GM19395 (cell line): ENCODE measurements around the gene EPHA5.

Source experiments
- ATAC-seq: cut with Tn5 transposase; IDR thresholded peaks from one replicate; pipeline ENCODE4 v1.9.1; 2021; ENCODE audit warnings: mild to moderate bottlenecking, moderate library complexity; ENCODE audit not compliant: unreplicated experiment

EPHA5 gene

DNA sequence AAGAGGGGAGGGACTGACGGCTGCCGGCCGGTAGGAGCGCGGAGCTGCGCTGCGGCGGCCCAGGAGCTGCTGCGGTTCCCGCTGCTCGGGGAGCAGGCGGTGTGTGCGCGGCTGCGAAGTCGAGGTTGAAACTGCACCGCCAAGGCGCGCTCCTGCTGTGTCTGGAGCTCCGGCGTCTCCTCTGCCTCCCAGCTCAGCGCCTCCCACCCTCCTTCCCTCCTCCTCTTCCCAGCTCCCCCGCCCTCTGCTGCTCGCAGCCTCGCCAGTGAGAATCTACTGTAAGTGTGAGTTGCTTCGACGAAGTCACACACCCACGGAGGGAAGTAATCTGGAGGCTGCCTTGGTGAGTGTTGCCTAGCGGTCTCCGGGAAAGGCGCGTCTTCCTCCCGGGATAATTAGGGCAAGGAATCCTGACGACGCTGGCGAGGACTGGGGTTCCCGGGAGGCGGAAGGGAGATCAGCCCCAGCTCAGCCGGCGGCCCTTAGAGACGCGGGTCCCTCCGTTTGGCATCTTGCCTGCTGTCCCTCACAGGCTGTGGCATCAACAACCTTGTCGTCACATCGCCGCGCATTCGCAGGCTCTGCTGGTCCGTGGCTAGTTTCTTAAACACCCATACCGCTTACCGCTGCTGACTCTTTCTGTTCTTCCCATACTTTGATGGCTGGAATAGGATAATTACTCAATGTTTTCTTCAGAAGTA is at the start of gene EPHA5:
EPHA5 (minus strand) TSS at position 159 of the 701 bp plus-strand sequence. CDS start 747 bp downstream, outside the sequence.
- ATAC-seq: no peak

GRCh38 chr4:65719635-65720034 is 49.3 kb upstream of the EPHA5 start:
- ATAC-seq: no peak

GRCh38 chr4:65698631-65699030 is 28.3 kb upstream of the EPHA5 start:
- no peak for ATAC-seq

GRCh38 chr4:65696436-65696835 is 26.1 kb upstream of the EPHA5 start:
- ATAC-seq: no peak

- no peak for ATAC-seq
Measured at GRCh38 chr4:65671372-65671771, 1.1 kb upstream of the EPHA5 start.

GRCh38 chr4:65670020-65670330 is 314 bp downstream of the EPHA5 start:
- no peak for ATAC-seq

- no peak for ATAC-seq
Measured at GRCh38 chr4:65669111-65670019, 924 bp downstream of the EPHA5 start.

GRCh38 chr4:65668201-65669089 is 1.8 kb downstream of the EPHA5 start:
- no peak for ATAC-seq

GRCh38 chr4:65667506-65668041 is 2.7 kb downstream of the EPHA5 start:
- ATAC-seq: no peak

- no peak for ATAC-seq
Measured at GRCh38 chr4:65665771-65666523, 4.3 kb downstream of the EPHA5 start.

- ATAC-seq: no peak
Measured at GRCh38 chr4:65661471-65661870, 8.8 kb downstream of the EPHA5 start.

DNA sequence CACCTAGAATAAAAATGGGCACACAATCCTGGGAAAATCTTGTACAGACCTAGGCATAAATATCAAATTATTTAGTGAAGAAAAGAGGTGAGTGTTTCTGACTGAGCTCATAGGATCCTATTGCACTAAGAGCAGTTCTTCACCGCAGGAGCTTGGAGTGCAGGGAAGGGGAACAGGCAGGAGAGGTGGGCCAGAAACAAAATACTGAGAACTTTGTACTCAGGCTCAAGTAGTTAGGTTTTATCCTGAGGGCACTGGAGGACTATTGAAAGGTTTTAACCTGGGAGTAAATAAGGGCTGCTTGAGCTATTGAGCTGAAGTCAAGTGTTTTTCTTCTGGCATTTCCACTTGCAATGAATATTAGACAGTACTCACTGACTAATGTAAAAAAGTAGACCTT is 12.2 kb downstream of the EPHA5 start:
- ATAC-seq: no peak

- no peak for ATAC-seq
Measured at GRCh38 chr4:65656008-65656407, 14.3 kb downstream of the EPHA5 start.

- no peak for ATAC-seq
Measured at GRCh38 chr4:65654976-65655375, 15.3 kb downstream of the EPHA5 start.

DNA sequence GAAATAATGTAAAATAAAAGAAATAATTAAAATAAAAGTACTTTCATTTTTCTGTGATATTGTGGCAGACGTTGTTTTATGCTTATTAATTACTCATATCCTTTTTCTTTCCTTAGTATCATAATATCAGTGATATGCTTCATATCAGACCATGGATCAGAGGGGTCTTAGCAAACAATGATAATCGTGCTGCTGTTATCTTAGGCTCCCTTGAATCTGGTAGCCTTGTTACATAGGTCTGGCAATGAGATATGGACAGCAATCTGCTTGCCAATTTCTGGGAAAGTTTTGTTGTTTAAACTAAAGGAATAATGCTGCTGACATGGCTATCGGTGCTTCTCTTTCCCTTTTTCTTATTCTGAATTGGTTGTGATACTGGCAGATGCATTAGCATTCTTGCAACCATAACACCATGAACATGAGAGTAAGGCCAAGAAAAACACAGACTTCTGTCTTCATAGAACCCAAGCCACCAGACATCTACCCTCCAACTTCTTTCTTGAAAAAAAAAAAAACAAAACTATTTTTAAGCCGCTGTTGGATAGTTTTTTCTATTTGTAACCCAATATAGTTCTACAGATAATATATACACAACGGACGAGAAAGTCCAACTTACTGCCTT is 16.4 kb downstream of the EPHA5 start:
- no peak for ATAC-seq

GRCh38 chr4:65651751-65652150 is 18.5 kb downstream of the EPHA5 start:
- no peak for ATAC-seq

DNA sequence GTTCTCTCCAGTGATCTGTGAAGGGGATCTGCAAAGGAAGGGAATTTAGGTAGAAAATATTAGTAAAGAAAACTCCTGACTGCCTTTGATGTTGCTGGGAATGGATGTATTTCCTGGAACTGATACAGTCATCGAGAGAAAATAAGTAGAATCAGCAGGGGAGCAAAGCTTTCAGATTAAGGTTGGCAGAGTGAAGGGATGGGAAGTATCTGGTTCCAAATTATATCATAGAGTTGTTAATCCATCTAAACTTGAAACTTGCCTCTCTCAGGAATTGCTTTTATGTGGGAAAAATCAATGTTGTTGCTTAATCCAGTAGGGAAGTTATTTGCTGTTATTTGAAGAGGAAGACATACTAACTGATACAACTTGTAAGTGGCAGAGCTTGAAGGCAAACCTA is 19.3 kb downstream of the EPHA5 start:
- no peak for ATAC-seq

GRCh38 chr4:65646136-65646535 is 24.2 kb downstream of the EPHA5 start:
- ATAC-seq: no peak

DNA sequence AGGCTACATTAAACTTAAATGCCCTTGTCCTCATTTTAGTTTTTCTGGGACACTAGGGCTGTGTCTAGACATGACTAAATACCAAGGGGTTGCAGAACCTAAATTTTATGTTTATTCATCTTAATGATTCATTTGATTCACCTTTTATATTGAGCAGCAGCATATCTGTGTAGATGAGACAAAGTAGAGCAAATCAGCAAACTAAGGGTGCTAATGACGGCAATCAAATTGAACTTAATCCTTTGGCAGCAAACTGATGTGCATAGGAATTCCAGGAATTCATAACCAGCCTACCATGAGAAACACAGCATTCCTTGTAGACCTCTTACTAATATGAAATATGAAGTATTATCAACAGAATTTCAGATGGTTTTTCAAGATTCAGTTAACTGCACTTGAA is 25.1 kb downstream of the EPHA5 start:
- no peak for ATAC-seq
